PC-9 (cell line): Measurements from ENCODE around the gene C2CD4C. TPM values are rescaled to one million over a fixed set of nuclear protein-coding genes. Genes with fewer than 3 reads are reported as not detected.

Experiments
- BruUV-seq: library from RNA; stranded (reverse); fragments of 400-500 nt; replicated peaks from 2 replicates; lab custom pipeline; 2021; lab: Mats Ljungman, UMichigan
- CTCF ChIA-PET: fragments of 300-600 bp; sonication (Branson Sonifier 250); formaldehyde crosslinking; loops from one replicate; lab custom pipeline; 2022; ENCODE audit warnings: antibody characterized with exemption; lab: Charles Lee
- POLR2A ChIA-PET: fragments of 300-600 bp; sonication (Branson Sonifier 250); formaldehyde crosslinking; loops from one replicate; lab custom pipeline; 2022; ENCODE audit warnings: antibody characterized with exemption; ENCODE audit not compliant: unreplicated experiment; lab: Charles Lee
- DNase-seq, 2 experiments: peaks; one replicate each; pipeline versions ENCODE4 v3.0.0 to v3.0.0-alpha.2; 2015 to 2022; ENCODE audit warnings: mixed read lengths in 1 of 2
- H2AFZ ChIP-seq: fragments of 200-600 bp; sonication (generic); 2 replicates; pipeline ENCODE4 v1.8.1; 2017; ENCODE audit warnings: antibody characterized with exemption
- H3F3A ChIP-seq: fragments of 200-600 bp; sonication (generic); 2 replicates; pipeline ENCODE4 v1.8.1; 2017; ENCODE audit warnings: antibody characterized with exemption, mild to moderate bottlenecking, low read depth; ENCODE audit not compliant: insufficient read depth
- H3K27ac ChIP-seq: fragments of 200-600 bp; sonication (generic); 2 replicates; pipeline ENCODE4 v1.6.1; 2016; ENCODE audit warnings: mixed run types
- H3K27me3 ChIP-seq: fragments of 200-600 bp; sonication (generic); 2 replicates; pipeline ENCODE4 v1.6.1; 2016; ENCODE audit warnings: low read depth, mixed run types; ENCODE audit not compliant: insufficient read depth
- H3K36me3 ChIP-seq: fragments of 200-600 bp; sonication (generic); 2 replicates; pipeline ENCODE4 v1.6.1; 2016; ENCODE audit warnings: low read depth, mixed run types
- H3K4me1 ChIP-seq: fragments of 200-600 bp; sonication (generic); replicated peaks from 2 replicates; pipeline ENCODE4 v1.6.1; 2016; ENCODE audit warnings: mixed run types; ENCODE audit not compliant: insufficient read depth
- H3K4me2 ChIP-seq: fragments of 200-600 bp; sonication (generic); 2 replicates; pipeline ENCODE4 v1.6.1; 2017; ENCODE audit warnings: mixed run types
- H3K4me3 ChIP-seq: fragments of 200-600 bp; sonication (generic); 2 replicates; pipeline ENCODE4 v1.6.1; 2016; ENCODE audit warnings: mixed run types
- H3K79me2 ChIP-seq: fragments of 200-600 bp; sonication (generic); 2 replicates; pipeline ENCODE4 v1.6.1; 2017; ENCODE audit warnings: low read depth, mixed run types
- H3K9me2 ChIP-seq: fragments of 200-600 bp; sonication (generic); 2 replicates; pipeline ENCODE4 v1.8.1; 2017; ENCODE audit warnings: mild to moderate bottlenecking; ENCODE audit not compliant: insufficient read depth
- H3K9me3 ChIP-seq: fragments of 200-600 bp; sonication (generic); 2 replicates; pipeline ENCODE4 v1.8.1; 2016; ENCODE audit warnings: low read depth; ENCODE audit not compliant: insufficient read depth
- H4K20me1 ChIP-seq: fragments of 200-600 bp; sonication (generic); 2 replicates; pipeline ENCODE4 v1.8.1; 2017; ENCODE audit not compliant: insufficient read depth
- EZH2 ChIP-seq: fragments of 200-600 bp; sonication (generic); IDR thresholded peaks from 2 replicates; pipeline ENCODE4 v1.8.0; 2017; ENCODE audit warnings: antibody characterized with exemption, low read depth
- intact Hi-C: fragments of 100-400 bp; cut with micrococcal nuclease; formaldehyde crosslinking; loops from one replicate; pipeline ENCODE4 v1.10.0; 2022; ENCODE audit not compliant: unreplicated experiment
- total RNA-seq: library from RNA; stranded (reverse); gene quantifications from 2 replicates; pipeline ENCODE4 v1.2.3, GENCODE V29; 2021
- TF ChIP-seq, protein P1 (sequence below): fragments of 200-600 bp; sonication (generic); conservative IDR thresholded peaks from 2 replicates; pipeline ENCODE4 v1.6.1; 2017; ENCODE audit warnings: mixed run types, antibody characterized with exemption, mild to moderate bottlenecking, moderate library complexity

C2CD4C gene
- total RNA-seq, 1 experiment from 2014 or later: 1.2 TPM

DNA sequence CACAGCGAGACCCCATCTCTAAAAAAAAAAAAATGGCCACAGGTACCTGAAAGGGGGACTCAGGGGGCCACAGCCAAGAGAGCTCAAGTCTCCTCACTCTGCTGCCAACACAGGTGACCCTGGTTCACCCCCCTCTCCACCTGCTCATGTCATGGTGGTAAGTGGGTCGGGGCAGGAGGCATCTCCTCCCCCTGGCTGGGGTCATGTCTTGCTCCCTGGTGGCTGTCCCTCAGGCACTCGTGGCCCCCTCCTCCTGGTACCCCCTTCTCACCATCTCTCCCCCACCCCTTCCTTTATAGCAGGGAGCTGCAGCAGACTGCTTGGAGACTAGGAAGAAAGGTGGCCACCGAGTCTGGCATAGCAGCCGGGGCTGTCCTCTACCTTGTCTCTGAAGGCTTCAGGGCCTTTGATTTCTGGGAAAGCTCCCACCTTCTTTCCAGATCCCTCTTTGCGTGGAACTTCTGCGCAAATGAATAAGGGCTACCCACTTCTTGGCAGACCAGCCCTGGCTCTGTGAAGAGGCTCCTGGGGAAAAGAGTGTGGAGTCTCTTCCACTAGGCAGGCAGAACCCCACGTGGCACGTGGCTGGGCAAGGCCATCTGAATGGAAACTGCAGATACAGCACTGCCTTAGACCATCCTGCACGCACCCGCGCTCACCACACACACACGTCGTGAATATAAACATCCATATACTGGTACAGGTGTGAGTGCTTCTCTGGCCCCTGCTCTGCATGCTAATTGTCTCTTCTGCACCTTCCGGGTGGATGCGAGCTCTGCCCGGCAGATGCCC lies 44.3 kb downstream of the C2CD4C start:
- no peak for TF ChIP-seq EZH2
- TF ChIP-seq, protein P1, sequence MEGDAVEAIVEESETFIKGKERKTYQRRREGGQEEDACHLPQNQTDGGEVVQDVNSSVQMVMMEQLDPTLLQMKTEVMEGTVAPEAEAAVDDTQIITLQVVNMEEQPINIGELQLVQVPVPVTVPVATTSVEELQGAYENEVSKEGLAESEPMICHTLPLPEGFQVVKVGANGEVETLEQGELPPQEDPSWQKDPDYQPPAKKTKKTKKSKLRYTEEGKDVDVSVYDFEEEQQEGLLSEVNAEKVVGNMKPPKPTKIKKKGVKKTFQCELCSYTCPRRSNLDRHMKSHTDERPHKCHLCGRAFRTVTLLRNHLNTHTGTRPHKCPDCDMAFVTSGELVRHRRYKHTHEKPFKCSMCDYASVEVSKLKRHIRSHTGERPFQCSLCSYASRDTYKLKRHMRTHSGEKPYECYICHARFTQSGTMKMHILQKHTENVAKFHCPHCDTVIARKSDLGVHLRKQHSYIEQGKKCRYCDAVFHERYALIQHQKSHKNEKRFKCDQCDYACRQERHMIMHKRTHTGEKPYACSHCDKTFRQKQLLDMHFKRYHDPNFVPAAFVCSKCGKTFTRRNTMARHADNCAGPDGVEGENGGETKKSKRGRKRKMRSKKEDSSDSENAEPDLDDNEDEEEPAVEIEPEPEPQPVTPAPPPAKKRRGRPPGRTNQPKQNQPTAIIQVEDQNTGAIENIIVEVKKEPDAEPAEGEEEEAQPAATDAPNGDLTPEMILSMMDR: no peak
- CTCF ChIA-PET: no interaction called here

DNA sequence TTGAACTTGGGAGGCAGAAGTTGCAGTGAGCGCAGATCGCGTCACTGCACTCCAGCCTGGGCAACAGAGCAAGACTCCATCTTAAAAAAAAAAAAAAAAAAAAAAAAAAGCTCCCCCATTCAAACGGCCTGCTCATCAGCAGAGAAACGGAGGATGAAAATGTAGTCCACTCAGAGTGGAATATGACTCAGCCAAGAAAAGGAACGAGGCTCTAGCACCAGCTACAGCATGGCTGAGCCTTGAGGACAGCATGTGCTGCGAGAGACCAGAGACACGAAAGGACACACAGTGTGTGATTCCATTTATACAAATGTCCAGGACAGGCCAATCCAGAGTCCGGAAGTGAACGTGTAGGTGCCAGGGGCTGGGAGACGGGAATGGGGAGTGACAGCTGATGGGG lies 46.3 kb downstream of the C2CD4C start:
- POLR2A ChIA-PET: no interaction called here
- CTCF ChIA-PET: no interaction called here
- Histone ChIP-seq H2AFZ (no peak overlapping the region), H3F3A (no peaks in the 10 kb centered on the region), H3K4me3 (no peak overlapping the region), H4K20me1 (no peaks in the 10 kb centered on the region), H3K9me3 (no peaks in the 10 kb centered on the region), H3K27me3 (peaks cover 45% of the 10 kb centered on the region), H3K36me3 (no peaks in the 10 kb centered on the region), H3K4me1 (no peaks in the 10 kb centered on the region), H3K79me2 (no peaks in the 10 kb centered on the region), H3K27ac (no peak overlapping the region), H3K9me2 (no peaks in the 10 kb centered on the region), H3K4me2 (no peak overlapping the region)
- no peak for TF ChIP-seq EZH2
- TF ChIP-seq, protein P1: no peak
- DNase-seq: no peak
- no TSS peak for BruUV-seq
- intact Hi-C loops: no loop called here

More for the DNA sequence above, 44.3 kb downstream of the C2CD4C start:
- intact Hi-C loops: no loop called here
- Histone ChIP-seq H2AFZ (no peak overlapping the region), H3K4me2 (no peak overlapping the region), H3K4me3 (no peak overlapping the region), H3K27me3 (peaks cover 45% of the 10 kb centered on the region), H3K4me1 (no peaks in the 10 kb centered on the region), H3K9me2 (no peaks in the 10 kb centered on the region), H3K79me2 (no peaks in the 10 kb centered on the region), H3K9me3 (no peaks in the 10 kb centered on the region), H3K36me3 (no peaks in the 10 kb centered on the region), H3F3A (no peaks in the 10 kb centered on the region), H4K20me1 (no peaks in the 10 kb centered on the region), H3K27ac (no peak overlapping the region)
- BruUV-seq: no TSS peak
- POLR2A ChIA-PET: no interaction called here
- DNase-seq: no peak

DNA sequence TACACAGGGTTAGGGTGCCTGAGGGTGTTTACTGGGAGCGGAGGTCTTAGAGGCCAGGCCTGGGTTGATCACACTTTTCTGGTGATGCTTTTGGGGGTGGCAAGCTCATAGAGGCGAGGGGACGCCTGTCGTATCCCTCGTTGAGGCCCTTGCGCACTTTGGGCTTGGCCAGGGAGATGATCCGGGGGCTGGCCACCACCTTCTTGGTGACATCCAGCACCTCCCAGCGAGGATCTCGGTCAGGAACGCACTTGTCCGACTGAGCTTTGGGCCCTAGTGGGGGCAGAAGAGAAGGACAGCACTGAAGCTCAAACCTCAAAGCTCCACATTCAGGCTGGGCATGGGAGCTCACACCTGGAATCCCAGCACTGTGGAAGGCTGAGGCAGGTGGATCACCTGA lies 46.8 kb downstream of the C2CD4C start:
- intact Hi-C loops: no loop called here
- ChIA-PET POLR2A (no interaction called here), CTCF (no interaction called here)

More for the DNA sequence above, 46.8 kb downstream of the C2CD4C start:
- Histone ChIP-seq H3K4me3 (no peak overlapping the region), H3K27ac (no peak overlapping the region), H3K9me2 (no peaks in the 10 kb centered on the region), H2AFZ (no peak overlapping the region), H3K9me3 (no peaks in the 10 kb centered on the region), H3K79me2 (no peaks in the 10 kb centered on the region), H3K36me3 (no peaks in the 10 kb centered on the region), H3K4me2 (no peak overlapping the region), H4K20me1 (no peaks in the 10 kb centered on the region), H3K27me3 (peaks cover 43% of the 10 kb centered on the region), H3F3A (no peaks in the 10 kb centered on the region), H3K4me1 (no peaks in the 10 kb centered on the region)
- no peak for DNase-seq
- no TSS peak for BruUV-seq
- TF ChIP-seq, protein P1: no peak
- no peak for TF ChIP-seq EZH2
